LNCAP (cell line): ENCODE results near the gene FCAR.
"Not testable (repeated sequence)": the region's sequence is repeated elsewhere in the genome, so short reads cannot be mapped to it uniquely, and the experiment has no call there.

Source experiments
- TF ChIP-seq, protein P1 (sequence below): fragments of 450-650 bp; IDR thresholded peaks from 2 replicates; pipeline ENCODE4 v1.5.1; 2017; ENCODE audit warnings: mild to moderate bottlenecking

The FCAR gene

DNA sequence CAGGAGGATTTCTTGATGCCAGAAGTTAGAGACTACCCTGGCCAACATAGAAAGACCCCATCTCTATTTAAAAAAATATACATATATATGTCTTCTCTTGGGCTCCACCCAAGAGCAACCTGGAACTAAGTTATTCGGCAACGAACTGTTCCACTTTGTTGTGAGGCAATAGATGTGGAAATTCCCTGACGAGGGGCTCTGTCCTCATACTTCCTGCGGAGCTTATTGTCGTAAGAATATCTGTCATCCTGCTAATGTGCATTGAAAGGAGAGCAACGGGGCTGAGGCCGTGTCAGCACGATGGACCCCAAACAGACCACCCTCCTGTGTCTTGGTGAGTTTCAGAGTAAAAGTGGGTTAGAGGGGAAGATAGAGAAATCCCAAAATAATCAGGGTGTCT is at the start of gene FCAR:
Gene FCAR, plus strand, starts transcription at position 246 of the 400 bp plus-strand sequence. Its CDS starts 55 bp downstream, at position 301.
- TF ChIP-seq, protein P1, sequence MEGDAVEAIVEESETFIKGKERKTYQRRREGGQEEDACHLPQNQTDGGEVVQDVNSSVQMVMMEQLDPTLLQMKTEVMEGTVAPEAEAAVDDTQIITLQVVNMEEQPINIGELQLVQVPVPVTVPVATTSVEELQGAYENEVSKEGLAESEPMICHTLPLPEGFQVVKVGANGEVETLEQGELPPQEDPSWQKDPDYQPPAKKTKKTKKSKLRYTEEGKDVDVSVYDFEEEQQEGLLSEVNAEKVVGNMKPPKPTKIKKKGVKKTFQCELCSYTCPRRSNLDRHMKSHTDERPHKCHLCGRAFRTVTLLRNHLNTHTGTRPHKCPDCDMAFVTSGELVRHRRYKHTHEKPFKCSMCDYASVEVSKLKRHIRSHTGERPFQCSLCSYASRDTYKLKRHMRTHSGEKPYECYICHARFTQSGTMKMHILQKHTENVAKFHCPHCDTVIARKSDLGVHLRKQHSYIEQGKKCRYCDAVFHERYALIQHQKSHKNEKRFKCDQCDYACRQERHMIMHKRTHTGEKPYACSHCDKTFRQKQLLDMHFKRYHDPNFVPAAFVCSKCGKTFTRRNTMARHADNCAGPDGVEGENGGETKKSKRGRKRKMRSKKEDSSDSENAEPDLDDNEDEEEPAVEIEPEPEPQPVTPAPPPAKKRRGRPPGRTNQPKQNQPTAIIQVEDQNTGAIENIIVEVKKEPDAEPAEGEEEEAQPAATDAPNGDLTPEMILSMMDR = no peak

DNA sequence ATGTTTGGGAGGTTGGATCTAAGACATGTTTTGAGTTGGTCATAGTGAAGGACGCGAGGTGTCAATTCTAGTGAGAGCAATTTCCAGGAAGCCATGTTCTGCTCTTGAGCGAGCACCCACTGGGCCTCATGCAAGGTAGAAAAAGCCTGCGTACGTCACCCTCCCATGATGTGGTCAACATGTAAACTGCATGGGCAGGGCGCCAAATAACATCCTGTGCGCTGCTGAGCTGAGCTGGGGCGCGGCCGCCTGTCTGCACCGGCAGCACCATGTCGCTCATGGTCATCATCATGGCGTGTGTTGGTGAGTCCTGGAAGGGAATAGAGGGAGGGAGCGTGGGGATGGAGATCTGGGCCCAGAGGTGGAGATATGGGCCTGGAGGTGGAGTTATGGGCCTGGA is 41.5 kb upstream of the FCAR start, which contains the start of gene KIR2DS4:
Gene KIR2DS4, plus strand, starts transcription at position 181 of the 400 bp plus-strand sequence.
- TF ChIP-seq, protein P1 = not testable (repeated sequence)

DNA sequence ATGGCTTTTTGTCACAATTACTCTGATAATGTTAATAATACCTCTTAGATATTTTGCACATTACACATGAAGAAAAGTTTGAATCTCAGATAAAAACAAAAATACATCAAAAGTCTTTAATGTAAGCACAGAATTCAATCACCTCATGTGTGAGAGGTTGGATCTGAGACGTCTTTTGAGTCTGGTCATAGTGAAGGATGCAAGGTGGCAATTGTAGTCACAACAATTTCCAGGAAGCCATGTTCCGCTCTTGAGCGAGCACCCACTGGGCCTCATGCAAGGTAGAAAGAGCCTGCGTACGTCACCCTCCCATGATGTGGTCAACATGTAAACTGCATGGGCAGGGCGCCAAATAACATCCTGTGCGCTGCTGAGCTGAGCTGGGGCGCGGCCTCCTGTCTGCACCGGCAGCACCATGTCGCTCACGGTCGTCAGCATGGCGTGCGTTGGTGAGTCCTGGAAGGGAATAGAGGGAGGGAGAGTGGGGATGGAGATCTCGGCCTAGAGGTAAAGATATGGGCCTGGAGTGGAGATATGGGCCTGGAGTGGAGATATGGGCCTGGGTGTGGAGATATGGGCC is 23.9 kb upstream of the FCAR start, which contains the start of gene KIR3DL2:
Gene KIR3DL2, plus strand, starts transcription at position 383 of the 580 bp plus-strand sequence. Its CDS starts 33 bp downstream, at position 416.
- TF ChIP-seq, protein P1 = not testable (repeated sequence)

DNA sequence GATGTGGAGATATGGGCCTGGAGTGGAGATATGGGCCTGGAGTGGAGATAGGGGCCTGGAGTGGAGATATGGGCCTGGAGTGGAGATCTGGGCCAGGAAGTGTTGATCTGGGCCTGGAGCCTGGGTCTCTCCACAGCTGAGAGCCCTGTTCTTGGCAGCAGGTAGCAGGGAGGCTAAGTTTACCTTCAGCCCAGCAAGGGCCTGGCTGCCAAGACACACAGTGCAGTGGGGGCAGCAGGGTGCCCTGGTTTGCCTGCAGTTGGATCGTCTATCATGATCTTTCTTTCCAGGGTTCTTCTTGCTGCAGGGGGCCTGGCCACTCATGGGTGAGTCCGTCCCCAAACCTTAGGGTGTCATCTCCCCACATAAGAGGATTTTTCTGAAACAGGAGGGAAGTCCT is 23.1 kb upstream of the FCAR start:
- TF ChIP-seq, protein P1 = no peak

DNA sequence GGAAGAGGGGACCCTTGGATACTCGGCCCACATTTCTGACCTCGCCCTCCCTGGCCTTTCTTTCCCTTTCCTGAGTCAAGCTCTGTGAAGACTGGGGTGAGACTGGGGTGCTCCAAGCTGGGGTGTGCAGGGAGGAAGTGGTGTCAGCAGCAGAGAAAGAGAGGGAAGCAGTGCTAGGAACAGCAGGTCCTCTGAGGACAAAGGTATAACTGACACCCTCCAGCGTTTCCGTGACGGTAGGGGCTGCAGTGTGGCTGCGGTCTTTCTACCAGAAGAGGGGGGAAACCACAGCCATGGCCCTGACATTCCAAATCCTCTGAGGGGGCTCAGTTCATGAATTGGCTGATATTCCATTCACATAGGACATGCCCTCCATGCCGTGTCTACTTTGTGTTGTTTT is 22.7 kb upstream of the FCAR start:
- TF ChIP-seq, protein P1 = no peak

DNA sequence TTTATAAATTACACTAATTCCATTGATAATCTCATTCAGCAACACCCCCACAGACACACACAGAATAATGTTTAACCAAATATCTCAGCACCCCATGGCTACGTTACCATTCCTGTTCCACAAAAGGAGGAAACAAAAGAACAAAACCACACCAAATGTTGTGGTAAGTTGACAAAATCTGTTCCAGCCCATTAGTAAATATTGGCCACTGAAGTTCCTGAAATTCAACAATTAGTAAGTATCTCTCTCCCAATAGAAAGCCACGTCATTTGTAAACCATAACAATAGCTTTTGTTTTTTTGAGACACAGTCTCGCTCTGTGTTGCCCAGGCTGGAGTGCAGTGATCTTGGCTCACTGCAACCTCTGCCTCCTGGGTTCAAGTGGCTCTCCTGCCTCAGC is 2.3 kb upstream of the FCAR start:
- TF ChIP-seq, protein P1 = no peak

DNA sequence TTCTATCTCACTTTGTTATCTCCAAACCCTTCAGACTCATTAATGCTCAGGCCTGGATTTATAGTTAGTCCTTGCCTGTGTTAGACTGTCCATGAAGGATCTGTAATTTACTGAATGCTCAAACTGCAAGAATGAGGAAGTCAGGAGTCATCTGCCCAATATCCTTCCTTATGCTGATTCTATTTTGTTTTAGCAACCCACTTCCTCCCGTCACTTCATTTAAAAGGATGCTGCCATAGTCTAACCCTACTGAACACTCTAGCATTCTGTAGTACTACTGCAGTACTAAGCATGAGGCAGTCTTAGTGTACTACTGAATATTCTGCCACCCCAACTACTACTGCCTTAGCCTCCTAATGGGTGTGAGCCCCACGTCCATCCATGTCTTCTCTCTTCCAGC is 1.5 kb downstream of the FCAR start:
- TF ChIP-seq, protein P1 = no peak

DNA sequence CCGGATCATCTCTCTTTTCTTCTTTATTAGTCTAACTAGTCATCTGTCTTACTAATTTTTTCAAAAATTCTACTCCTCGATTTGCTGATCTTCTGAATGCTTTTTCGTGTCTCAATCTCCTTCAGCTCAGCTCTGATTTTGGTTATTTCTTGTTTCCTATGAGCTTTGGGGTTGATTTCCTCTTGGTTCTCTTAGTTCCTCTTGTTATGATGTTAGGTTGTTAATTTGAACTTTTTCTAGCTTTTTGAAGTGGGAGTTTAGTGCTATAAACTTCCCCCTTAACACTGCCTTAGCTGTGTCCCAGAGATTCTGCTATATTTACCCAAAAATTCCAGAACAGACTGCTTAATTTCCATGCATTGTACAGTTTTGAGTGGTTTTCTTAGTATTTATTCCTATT is 3.4 kb downstream of the FCAR start:
- TF ChIP-seq, protein P1 = no peak
